ENCODE results near the gene PPARA. TPM values are rescaled to one million over a fixed set of nuclear protein-coding genes. Genes with fewer than 3 reads are reported as not detected.
A peak's percentile ranks its signal among the peaks of the same experiment; 100 is the strongest.

The PPARA gene
- polyA plus RNA-seq, 3 donors: 3.7 to 6.3 (median 4.9) TPM

DNA sequence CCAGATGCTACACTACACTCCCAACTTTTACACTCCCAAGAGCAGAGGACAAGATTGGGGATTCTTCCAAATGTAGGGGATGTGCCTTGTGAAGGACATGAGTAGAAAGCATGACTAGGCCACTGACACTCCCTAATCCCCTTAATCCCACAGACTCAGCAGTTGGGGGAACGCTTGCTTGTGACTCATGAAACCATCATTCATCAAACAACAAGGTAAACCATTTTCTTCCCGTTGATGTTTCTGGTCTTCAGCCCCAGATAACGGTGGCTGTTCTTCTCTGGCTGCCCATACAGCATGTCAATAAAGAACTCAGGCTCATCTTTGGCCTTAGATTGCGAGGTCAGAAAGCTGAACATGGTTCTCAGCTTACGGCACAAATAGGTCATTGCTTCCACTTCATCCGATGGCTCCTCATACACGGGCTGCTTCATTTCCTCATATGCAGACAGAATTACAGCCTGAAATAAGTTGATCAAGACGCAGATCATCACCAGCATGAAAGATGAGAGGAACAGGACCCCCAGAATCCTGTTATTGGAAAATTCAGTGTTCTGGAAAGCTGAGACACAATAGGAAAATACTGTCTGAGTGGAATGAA is 106.1 kb downstream of the PPARA start:
- no peaks in the 10 kb centered on the region for H4K20me1 ChIP-seq (ENCODE audit: insufficient read depth, low read length)
- no peak overlapping the region for H3K27ac ChIP-seq (ENCODE audit: low read depth in 1 of 2, low read length in 2 of 2)
- no peak overlapping the region for H3K4me3 ChIP-seq (replicated peaks in 1 of 3; ENCODE audit: low read depth in 2 of 3, low read length in 3 of 3)
- H3K4me1 ChIP-seq (ENCODE audit: control insufficient read depth in 1 of 2, insufficient read depth in 2 of 2, low read length in 2 of 2): peaks cover 14 to 18% of the 10 kb centered on the region in 2 donors
- Mint-ChIP-seq H3K4me3 (no peak overlapping the region), H3K27me3 (ENCODE audit: low read depth in 3 of 3) (peaks cover 4 to 8% (median 5%) of the 10 kb centered on the region in 3 donors), H3K4me1 (peaks cover 28% of the 10 kb centered on the region), H3K27ac (peak overlapping the region in 1 of 7 donors; percentile 40), H3K9me3 (peaks cover 0 to 4% (median 0%) of the 10 kb centered on the region in 7 donors), H3K36me3 (peaks cover 3 to 4% of the 10 kb centered on the region in 2 donors)
- intact Hi-C loops (cut with micrococcal nuclease): no loop called here
- no peak for DNase-seq
- no peak overlapping the region for H2AFZ ChIP-seq (ENCODE audit: insufficient read depth, low read depth, low read length, poor library complexity, severe bottlenecking)
- no peak overlapping the region for H3K4me2 ChIP-seq (replicated peaks; ENCODE audit: extremely low read depth, low read length, poor library complexity, severe bottlenecking)
- no peaks in the 10 kb centered on the region for H3K36me3 ChIP-seq (replicated peaks in 1 of 2; ENCODE audit: control insufficient read depth in 1 of 2, insufficient read depth in 2 of 2, low read length in 2 of 2)
- H3K9me3 ChIP-seq (replicated peaks in 1 of 2; ENCODE audit: control insufficient read depth in 1 of 2, insufficient read depth in 1 of 2, low read length in 2 of 2): no peaks in the 10 kb centered on the region
- H3K27me3 ChIP-seq (ENCODE audit: control insufficient read depth in 2 of 2, insufficient read depth in 2 of 2, low read length in 2 of 2): peaks cover 3 to 8% of the 10 kb centered on the region in 2 donors
- H3K79me2 ChIP-seq (ENCODE audit: insufficient read depth, low read length): no peaks in the 10 kb centered on the region
- no peak overlapping the region for H3K9ac ChIP-seq (ENCODE audit: insufficient read depth, low read length, poor library complexity, severe bottlenecking)
- WGBS (ENCODE audit: insufficient coverage): 94% methylated on average over 7 of the region's 8 CpGs
- TF ChIP-seq, protein P1, sequence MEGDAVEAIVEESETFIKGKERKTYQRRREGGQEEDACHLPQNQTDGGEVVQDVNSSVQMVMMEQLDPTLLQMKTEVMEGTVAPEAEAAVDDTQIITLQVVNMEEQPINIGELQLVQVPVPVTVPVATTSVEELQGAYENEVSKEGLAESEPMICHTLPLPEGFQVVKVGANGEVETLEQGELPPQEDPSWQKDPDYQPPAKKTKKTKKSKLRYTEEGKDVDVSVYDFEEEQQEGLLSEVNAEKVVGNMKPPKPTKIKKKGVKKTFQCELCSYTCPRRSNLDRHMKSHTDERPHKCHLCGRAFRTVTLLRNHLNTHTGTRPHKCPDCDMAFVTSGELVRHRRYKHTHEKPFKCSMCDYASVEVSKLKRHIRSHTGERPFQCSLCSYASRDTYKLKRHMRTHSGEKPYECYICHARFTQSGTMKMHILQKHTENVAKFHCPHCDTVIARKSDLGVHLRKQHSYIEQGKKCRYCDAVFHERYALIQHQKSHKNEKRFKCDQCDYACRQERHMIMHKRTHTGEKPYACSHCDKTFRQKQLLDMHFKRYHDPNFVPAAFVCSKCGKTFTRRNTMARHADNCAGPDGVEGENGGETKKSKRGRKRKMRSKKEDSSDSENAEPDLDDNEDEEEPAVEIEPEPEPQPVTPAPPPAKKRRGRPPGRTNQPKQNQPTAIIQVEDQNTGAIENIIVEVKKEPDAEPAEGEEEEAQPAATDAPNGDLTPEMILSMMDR (IDR thresholded peaks at IDR 0.05): no peak

DNA sequence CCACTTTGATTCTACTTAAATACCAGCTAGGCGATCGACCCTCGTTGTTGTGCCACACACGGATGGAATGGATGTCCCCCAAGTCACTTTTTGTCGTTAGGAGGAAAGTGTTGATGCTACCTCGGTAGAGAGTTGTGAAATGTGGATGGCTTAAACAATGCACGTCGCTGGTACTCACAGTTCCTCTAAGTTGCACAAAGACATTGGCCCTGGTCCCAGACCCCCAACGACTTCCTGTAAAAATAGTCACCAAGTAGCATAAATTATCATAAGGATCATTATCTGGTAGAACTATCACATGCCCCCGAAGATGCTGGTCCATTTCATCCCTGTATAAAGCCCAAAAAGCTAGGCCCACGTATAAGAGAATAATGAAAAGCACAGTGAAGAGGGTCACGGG is 109.0 kb downstream of the PPARA start:
- H3K27me3 ChIP-seq (ENCODE audit: control insufficient read depth in 2 of 2, insufficient read depth in 2 of 2, low read length in 2 of 2): peaks cover 5 to 27% of the 10 kb centered on the region in 2 donors
- peak overlapping the region; percentile 14 for H3K4me2 ChIP-seq (replicated peaks; ENCODE audit: extremely low read depth, low read length, poor library complexity, severe bottlenecking)
- TF ChIP-seq, protein P1 (IDR thresholded peaks at IDR 0.05): no peak
- 0% methylated on average over 5 of the region's 12 CpGs for WGBS (ENCODE audit: insufficient coverage)
- Mint-ChIP-seq H3K27ac (peak overlapping the region in 2 of 7 donors; percentile 67 to 79), H3K9me3 (peaks cover 7 to 23% (median 17%) of the 10 kb centered on the region in 7 donors), H3K36me3 (peaks cover 12 to 20% of the 10 kb centered on the region in 2 donors), H3K4me3 (no peak overlapping the region), H3K4me1 (peaks cover 23% of the 10 kb centered on the region), H3K27me3 (ENCODE audit: low read depth in 3 of 3) (peaks cover 23 to 31% (median 28%) of the 10 kb centered on the region in 3 donors)
- H3K4me3 ChIP-seq (replicated peaks in 1 of 3; ENCODE audit: low read depth in 2 of 3, low read length in 3 of 3): no peak overlapping the region
- no peak overlapping the region for H3K9ac ChIP-seq (ENCODE audit: insufficient read depth, low read length, poor library complexity, severe bottlenecking)
- peaks cover 17 to 24% of the 10 kb centered on the region in 2 donors for H3K4me1 ChIP-seq (ENCODE audit: control insufficient read depth in 1 of 2, insufficient read depth in 2 of 2, low read length in 2 of 2)
- no peaks in the 10 kb centered on the region for H3K36me3 ChIP-seq (replicated peaks in 1 of 2; ENCODE audit: control insufficient read depth in 1 of 2, insufficient read depth in 2 of 2, low read length in 2 of 2)
- peaks cover 4 to 11% of the 10 kb centered on the region in 2 donors for H3K9me3 ChIP-seq (replicated peaks in 1 of 2; ENCODE audit: control insufficient read depth in 1 of 2, insufficient read depth in 1 of 2, low read length in 2 of 2)
- intact Hi-C loops (cut with micrococcal nuclease): no loop called here
- H2AFZ ChIP-seq (ENCODE audit: insufficient read depth, low read depth, low read length, poor library complexity, severe bottlenecking): no peak overlapping the region
- no peaks in the 10 kb centered on the region for H3K79me2 ChIP-seq (ENCODE audit: insufficient read depth, low read length)
- no peak overlapping the region for H3K27ac ChIP-seq (ENCODE audit: low read depth in 1 of 2, low read length in 2 of 2)
- H4K20me1 ChIP-seq (ENCODE audit: insufficient read depth, low read length): no peaks in the 10 kb centered on the region
- DNase-seq: peak in 2 of 3 donors; percentile 12 to 35
